ENCODE results near the gene CORO7. TPM values are rescaled to one million over a fixed set of nuclear protein-coding genes. Genes with fewer than 3 reads are reported as not detected.

Gene CORO7
- polyA plus RNA-seq (2013, experiment 1 of 2) = 8.9 TPM
- polyA plus RNA-seq (2013, experiment 2 of 2) = 10.3 TPM

DNA sequence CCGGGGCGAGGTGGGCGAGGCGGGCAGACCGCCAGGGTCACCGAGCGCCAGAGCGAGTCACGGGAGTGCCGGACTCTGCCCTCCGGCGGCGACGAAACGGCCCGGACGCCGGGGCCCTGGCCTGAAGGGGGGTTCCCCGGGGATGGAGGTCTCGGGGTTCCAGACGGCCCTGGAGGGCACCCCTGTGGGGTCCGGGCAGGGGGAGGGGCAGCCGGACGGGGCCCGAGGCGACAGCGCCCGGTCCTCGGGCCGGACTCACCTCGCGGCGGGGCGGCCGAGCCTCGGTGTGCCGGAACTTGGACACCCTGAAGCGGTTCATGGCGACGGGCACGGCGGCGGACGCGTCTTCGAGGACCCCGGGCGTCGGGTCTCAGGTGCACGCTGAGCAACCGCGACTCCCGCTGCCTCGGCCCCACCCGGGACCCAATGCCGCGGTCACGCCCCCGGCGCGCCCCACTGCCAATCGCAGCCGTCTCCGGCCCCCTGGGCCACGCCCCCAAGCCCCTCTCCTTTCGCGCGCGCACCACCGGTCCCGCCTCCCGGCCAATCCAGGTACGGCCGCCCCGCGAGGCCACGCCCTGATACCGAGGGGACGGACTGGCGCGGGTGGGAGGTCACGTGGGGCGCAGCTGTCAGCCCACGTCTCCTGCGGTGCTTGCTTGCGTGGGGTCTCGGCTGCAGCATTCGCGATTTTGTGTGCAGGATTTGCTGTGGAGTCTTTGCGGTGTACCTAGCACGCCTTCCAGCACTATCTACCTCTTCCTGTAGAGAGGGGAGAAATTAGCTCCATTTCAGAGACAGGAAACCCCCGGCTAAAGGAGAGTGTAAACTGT, at the start of gene CORO7:
CORO7 (minus strand) TSS at position 397 of the 833 bp plus-strand sequence; CDS start at position 319, 78 bp downstream.
- H3K14ac ChIP-seq (ENCODE audit: low read length) = peak within 1 kb of the TSS; percentile 38
- peak within 1 kb of the TSS; percentile 81 for H3K9ac ChIP-seq (ENCODE audit: low read depth, low read length, poor library complexity)
- no peak within 1 kb of the TSS for H2BK15ac ChIP-seq (ENCODE audit: low read length)
- H3K23ac ChIP-seq (ENCODE audit: low read depth, low read length, poor library complexity) = peak within 1 kb of the TSS; percentile 93
- H3K4ac ChIP-seq (ENCODE audit: low read length) = no peak within 1 kb of the TSS
- DNase-seq (ENCODE audit: low spot score) = peak; percentile 77
- H3K27ac ChIP-seq (replicated peaks; ENCODE audit: low read length) = no peak within 1 kb of the TSS
- peak within 1 kb of the TSS; percentile 85 for H3K18ac ChIP-seq (ENCODE audit: low read length)
- peak within 1 kb of the TSS; percentile 83 to 85 for H3K4me3 ChIP-seq (ENCODE audit: low read length in 2 of 2)
- H2BK120ac ChIP-seq (ENCODE audit: low read depth, low read length) = no peak within 1 kb of the TSS
- H3K4me1 ChIP-seq (ENCODE audit: control insufficient read depth in 2 of 2, insufficient read depth in 1 of 2, low read depth in 1 of 2, low read length in 2 of 2) = peaks cover 8 to 16% of the 10 kb centered on the region in 2 donors
- no peaks in the 10 kb centered on the region for H3K9me3 ChIP-seq (replicated peaks in 1 of 2; ENCODE audit: control insufficient read depth in 2 of 2, insufficient read depth in 1 of 2, low read depth in 1 of 2, low read length in 2 of 2)
- peak within 1 kb of the TSS; percentile 24 for H2BK5ac ChIP-seq (ENCODE audit: low read length)
- WGBS, 2 donors (ENCODE audit: extremely low coverage in 2 of 2, insufficient read length in 2 of 2, insufficient replicate concordance in 1 of 2) = no CpG with 5 or more reads among the region's 92 CpGs
- no peak within 1 kb of the TSS for H2BK12ac ChIP-seq (ENCODE audit: low read length)
- peaks cover 0 to 6% (median 0%) of the 10 kb centered on the region in 3 experiments for H3K27me3 ChIP-seq (ENCODE audit: control insufficient read depth in 3 of 3, insufficient read depth in 3 of 3, low read depth in 1 of 3, low read length in 3 of 3)
- peak within 1 kb of the TSS; percentile 92 for H2AFZ ChIP-seq (ENCODE audit: low read length)
- H2AK5ac ChIP-seq (ENCODE audit: low read depth, low read length) = peak within 1 kb of the TSS; percentile 70
- H3K4me2 ChIP-seq (ENCODE audit: insufficient read depth, low read length, poor library complexity, severe bottlenecking) = peak within 1 kb of the TSS; percentile 87
- no peaks in the 10 kb centered on the region for H3K79me1 ChIP-seq (ENCODE audit: low read depth, low read length)
- H4K8ac ChIP-seq (ENCODE audit: low read depth, low read length) = peak within 1 kb of the TSS; percentile 43
- no peak within 1 kb of the TSS for H4K91ac ChIP-seq (ENCODE audit: low read depth, low read length, poor library complexity)
- peaks cover 3 to 11% of the 10 kb centered on the region in 2 donors for H3K36me3 ChIP-seq (replicated peaks in 1 of 2; ENCODE audit: control insufficient read depth in 2 of 2, insufficient read depth in 2 of 2, low read length in 2 of 2)

DNA sequence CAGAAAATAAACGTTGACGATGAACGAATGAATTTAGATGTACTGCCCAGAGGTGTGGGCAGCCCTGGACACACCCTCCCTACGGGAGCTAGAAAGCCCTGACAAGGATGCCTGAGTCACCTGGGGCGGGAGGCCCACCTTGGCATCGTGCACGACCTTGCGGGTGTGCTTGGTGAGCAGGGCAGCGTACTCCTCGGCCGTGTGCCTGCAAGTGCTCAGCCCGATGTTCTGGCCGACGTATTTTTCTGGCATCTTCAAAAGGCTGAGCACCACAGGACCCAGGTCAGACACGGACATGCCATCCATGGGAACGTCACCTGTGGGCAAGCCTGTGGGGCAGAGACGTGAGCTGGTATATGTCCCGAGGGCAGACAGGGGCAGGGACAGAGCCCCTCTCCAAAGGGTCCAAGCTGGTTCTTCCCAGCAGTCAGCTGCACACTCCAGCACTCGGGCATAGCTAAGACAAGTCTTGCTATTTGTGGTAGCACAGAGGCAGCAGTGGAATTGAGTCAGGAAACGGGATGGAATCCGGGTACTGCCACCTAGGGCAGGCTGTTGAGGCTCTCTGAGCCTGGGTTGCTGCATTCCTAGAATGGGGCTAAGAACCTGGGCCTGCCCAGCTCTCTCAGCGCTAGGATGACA, 47.2 kb upstream of the CORO7 start:
- no peak overlapping the region for H2BK120ac ChIP-seq (ENCODE audit: low read depth, low read length)
- H3K18ac ChIP-seq (ENCODE audit: low read length) = no peak overlapping the region
- DNase-seq (ENCODE audit: low spot score) = no peak
- no peaks in the 10 kb centered on the region for H3K27me3 ChIP-seq (ENCODE audit: control insufficient read depth in 3 of 3, insufficient read depth in 3 of 3, low read depth in 1 of 3, low read length in 3 of 3)
- no CpG with 5 or more reads among the region's 22 CpGs for WGBS, 2 donors (ENCODE audit: extremely low coverage in 2 of 2, insufficient read length in 2 of 2, insufficient replicate concordance in 1 of 2)
- peaks cover 8 to 9% of the 10 kb centered on the region in 2 donors for H3K4me1 ChIP-seq (ENCODE audit: control insufficient read depth in 2 of 2, insufficient read depth in 1 of 2, low read depth in 1 of 2, low read length in 2 of 2)
- peaks cover 26 to 39% of the 10 kb centered on the region in 2 donors for H3K36me3 ChIP-seq (replicated peaks in 1 of 2; ENCODE audit: control insufficient read depth in 2 of 2, insufficient read depth in 2 of 2, low read length in 2 of 2)
- H3K79me1 ChIP-seq (ENCODE audit: low read depth, low read length) = peaks cover 5% of the 10 kb centered on the region
- H3K9ac ChIP-seq (ENCODE audit: low read depth, low read length, poor library complexity) = peak overlapping the region; percentile 34
- H4K8ac ChIP-seq (ENCODE audit: low read depth, low read length) = no peak overlapping the region
- no peak overlapping the region for H3K14ac ChIP-seq (ENCODE audit: low read length)
- no peak overlapping the region for H2AK5ac ChIP-seq (ENCODE audit: low read depth, low read length)
- H3K27ac ChIP-seq (replicated peaks; ENCODE audit: low read length) = peak overlapping the region; percentile 25
- H3K9me3 ChIP-seq (replicated peaks in 1 of 2; ENCODE audit: control insufficient read depth in 2 of 2, insufficient read depth in 1 of 2, low read depth in 1 of 2, low read length in 2 of 2) = no peaks in the 10 kb centered on the region
- no peak overlapping the region for H2BK15ac ChIP-seq (ENCODE audit: low read length)
- H3K4me3 ChIP-seq (ENCODE audit: low read length in 2 of 2) = no peak overlapping the region
- H4K91ac ChIP-seq (ENCODE audit: low read depth, low read length, poor library complexity) = no peak overlapping the region
- no peak overlapping the region for H2BK12ac ChIP-seq (ENCODE audit: low read length)
- H2AFZ ChIP-seq (ENCODE audit: low read length) = no peak overlapping the region
- H2BK5ac ChIP-seq (ENCODE audit: low read length) = no peak overlapping the region
- H3K4ac ChIP-seq (ENCODE audit: low read length) = no peak overlapping the region
- H3K23ac ChIP-seq (ENCODE audit: low read depth, low read length, poor library complexity) = peak overlapping the region; percentile 67
- no peak overlapping the region for H3K4me2 ChIP-seq (ENCODE audit: insufficient read depth, low read length, poor library complexity, severe bottlenecking)

DNA sequence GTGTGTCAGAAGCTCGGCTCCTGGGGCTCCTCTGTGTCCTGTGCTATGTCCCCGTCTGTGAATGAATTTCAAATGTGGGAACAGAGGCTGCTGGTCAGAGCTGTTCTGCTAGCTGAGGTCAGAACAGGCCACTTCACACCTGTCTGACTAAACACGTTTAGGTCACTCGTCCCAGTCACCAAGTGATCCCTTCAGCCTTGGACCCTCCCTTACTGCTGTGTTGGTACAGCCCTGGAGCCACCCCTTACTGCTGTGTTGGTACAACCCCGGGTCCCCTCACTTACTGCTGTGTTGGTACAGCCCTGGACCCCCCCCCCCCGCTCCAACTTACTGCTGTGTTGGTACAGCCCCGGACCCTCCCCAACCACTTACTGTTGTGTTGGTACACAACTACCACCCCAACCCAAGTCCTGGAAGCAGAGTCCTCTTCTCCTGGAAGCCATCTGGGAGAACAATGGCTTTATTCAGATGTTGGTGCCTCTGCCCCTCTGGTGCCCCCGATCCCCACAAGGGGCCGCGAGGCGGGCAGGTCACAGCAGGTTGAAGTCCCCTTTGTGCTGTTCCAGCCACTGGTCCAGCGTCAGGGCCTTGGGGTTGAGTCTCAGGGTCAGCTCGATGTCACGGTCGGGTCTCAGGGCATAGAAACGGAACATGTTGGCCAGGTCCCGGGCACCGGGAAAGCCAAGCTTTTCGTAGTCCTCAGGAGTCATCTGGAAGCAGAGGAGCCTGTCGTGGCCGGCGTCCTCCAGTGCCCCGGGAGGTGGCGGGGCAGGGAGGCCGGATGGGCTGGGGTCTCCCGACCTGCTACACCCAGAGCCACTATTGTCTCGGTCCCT, 45.1 kb upstream of the CORO7 start:
- Histone ChIP-seq H3K14ac (ENCODE audit: low read length) (no peak overlapping the region), H4K8ac (ENCODE audit: low read depth, low read length) (no peak overlapping the region), H3K4me3 (ENCODE audit: low read length in 2 of 2) (no peak overlapping the region), H3K4me1 (ENCODE audit: control insufficient read depth in 2 of 2, insufficient read depth in 1 of 2, low read depth in 1 of 2, low read length in 2 of 2) (peaks cover 8 to 9% of the 10 kb centered on the region in 2 donors), H2AFZ (ENCODE audit: low read length) (no peak overlapping the region), H3K36me3 (replicated peaks in 1 of 2; ENCODE audit: control insufficient read depth in 2 of 2, insufficient read depth in 2 of 2, low read length in 2 of 2) (peaks cover 22 to 50% of the 10 kb centered on the region in 2 donors), H2AK5ac (ENCODE audit: low read depth, low read length) (no peak overlapping the region), H3K27ac (replicated peaks; ENCODE audit: low read length) (peak overlapping the region; percentile 39), H3K4me2 (ENCODE audit: insufficient read depth, low read length, poor library complexity, severe bottlenecking) (no peak overlapping the region), H4K91ac (ENCODE audit: low read depth, low read length, poor library complexity) (no peak overlapping the region), H3K27me3 (ENCODE audit: control insufficient read depth in 3 of 3, insufficient read depth in 3 of 3, low read depth in 1 of 3, low read length in 3 of 3) (no peaks in the 10 kb centered on the region), H3K4ac (ENCODE audit: low read length) (no peak overlapping the region), H3K79me1 (ENCODE audit: low read depth, low read length) (peaks cover 5% of the 10 kb centered on the region), H2BK120ac (ENCODE audit: low read depth, low read length) (no peak overlapping the region), H3K9ac (ENCODE audit: low read depth, low read length, poor library complexity) (no peak overlapping the region), H3K18ac (ENCODE audit: low read length) (peak overlapping the region; percentile 53), H2BK15ac (ENCODE audit: low read length) (no peak overlapping the region), H3K9me3 (replicated peaks in 1 of 2; ENCODE audit: control insufficient read depth in 2 of 2, insufficient read depth in 1 of 2, low read depth in 1 of 2, low read length in 2 of 2) (no peaks in the 10 kb centered on the region), H2BK12ac (ENCODE audit: low read length) (no peak overlapping the region), H3K23ac (ENCODE audit: low read depth, low read length, poor library complexity) (no peak overlapping the region), H2BK5ac (ENCODE audit: low read length) (no peak overlapping the region)
- WGBS, 2 donors (ENCODE audit: extremely low coverage in 2 of 2, insufficient read length in 2 of 2, insufficient replicate concordance in 1 of 2) = no CpG with 5 or more reads among the region's 27 CpGs
- no peak for DNase-seq (ENCODE audit: low spot score)
